Activated T-helper 2 cell treated with anti-CD3 and anti-CD28 coated beads, Interferon-gamma antibody, Interleukin-2, Interleukin-4, amounts not matched to agents 10 μg/mL and 5 μg/mL and 100 μg/mL, durations not matched to agents 14 hours and 24 hours and 36 hours (primary cell): ENCODE results near the gene CXCL3. TPM values are rescaled to one million over a fixed set of nuclear protein-coding genes. Genes with fewer than 3 reads are reported as not detected.

Experiments
- DNase-seq: peaks from one replicate; pipeline ENCODE4 v3.0.0; 2021; ENCODE audit warnings: low spot score
- H3K27ac Mint-ChIP-seq: one replicate; pipeline ENCODE4 v1.8.0; 2021; ENCODE audit warnings: mixed read lengths
- H3K27me3 Mint-ChIP-seq: one replicate; pipeline ENCODE4 v1.8.0; 2021; ENCODE audit warnings: low read depth, mixed read lengths
- H3K36me3 Mint-ChIP-seq: one replicate; pipeline ENCODE4 v1.8.0; 2021; ENCODE audit warnings: low read depth, mixed read lengths
- H3K4me1 Mint-ChIP-seq: one replicate; pipeline ENCODE4 v1.8.0; 2021; ENCODE audit warnings: low read depth, mixed read lengths
- H3K4me3 Mint-ChIP-seq: one replicate; pipeline ENCODE4 v1.8.0; 2021; ENCODE audit warnings: low read depth, mild to moderate bottlenecking, moderate library complexity, mixed read lengths
- H3K9me3 Mint-ChIP-seq: one replicate; pipeline ENCODE4 v1.8.0; 2021; ENCODE audit warnings: mixed read lengths
- intact Hi-C: fragments of 100-400 bp; cut with micrococcal nuclease; formaldehyde crosslinking; loops from one replicate; pipeline ENCODE4 v1.15.1; 2023
- total RNA-seq: library from RNA; stranded (reverse); gene quantifications from 2 replicates; pipeline ENCODE4 v1.2.3, GENCODE V29; 2022

CXCL3 gene
- total RNA-seq, 1 donor from 2014 or later: 0.14 TPM

- Mint-ChIP-seq H3K27me3 (peaks cover 27% of the 10 kb centered on the region), H3K27ac (no peak within 1 kb of the TSS), H3K9me3 (no peaks in the 10 kb centered on the region), H3K4me3 (no peak within 1 kb of the TSS), H3K4me1 (no peaks in the 10 kb centered on the region), H3K36me3 (no peaks in the 10 kb centered on the region)
- intact Hi-C loops: no loop called here
- DNase-seq: no peak
Measured at GRCh38 chr4:73998040-73999011, 40.2 kb downstream of the CXCL3 start, which contains the start of gene CXCL5. Gene CXCL5, minus strand, starts transcription at chr4:73998677. Its CDS starts 96 bp downstream, at chr4:73998581.

- Mint-ChIP-seq H3K4me3 (no peak overlapping the region), H3K27ac (no peak overlapping the region), H3K36me3 (no peaks in the 10 kb centered on the region), H3K9me3 (no peaks in the 10 kb centered on the region), H3K27me3 (peaks cover 6% of the 10 kb centered on the region), H3K4me1 (no peaks in the 10 kb centered on the region)
- DNase-seq: no peak
- intact Hi-C loops: no loop called here
Measured at GRCh38 chr4:73992050-73992449, 46.4 kb downstream of the CXCL3 start.

DNA sequence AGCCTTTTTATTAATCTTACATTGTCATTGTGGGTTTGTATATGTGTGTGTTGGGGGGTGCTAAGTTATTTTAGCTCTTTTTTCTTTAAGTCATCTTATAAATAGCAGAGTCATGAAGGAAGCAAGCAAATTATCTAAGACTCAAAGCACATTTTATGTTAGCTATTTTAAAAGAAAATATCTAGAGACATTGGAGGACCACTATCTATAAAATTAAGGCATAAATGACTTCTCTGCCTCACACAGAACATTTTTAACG is 46.8 kb downstream of the CXCL3 start:
- no peak overlapping the region for H3K4me3 Mint-ChIP-seq
- intact Hi-C loops: no loop called here
- H3K4me1 Mint-ChIP-seq: no peaks in the 10 kb centered on the region

DNA sequence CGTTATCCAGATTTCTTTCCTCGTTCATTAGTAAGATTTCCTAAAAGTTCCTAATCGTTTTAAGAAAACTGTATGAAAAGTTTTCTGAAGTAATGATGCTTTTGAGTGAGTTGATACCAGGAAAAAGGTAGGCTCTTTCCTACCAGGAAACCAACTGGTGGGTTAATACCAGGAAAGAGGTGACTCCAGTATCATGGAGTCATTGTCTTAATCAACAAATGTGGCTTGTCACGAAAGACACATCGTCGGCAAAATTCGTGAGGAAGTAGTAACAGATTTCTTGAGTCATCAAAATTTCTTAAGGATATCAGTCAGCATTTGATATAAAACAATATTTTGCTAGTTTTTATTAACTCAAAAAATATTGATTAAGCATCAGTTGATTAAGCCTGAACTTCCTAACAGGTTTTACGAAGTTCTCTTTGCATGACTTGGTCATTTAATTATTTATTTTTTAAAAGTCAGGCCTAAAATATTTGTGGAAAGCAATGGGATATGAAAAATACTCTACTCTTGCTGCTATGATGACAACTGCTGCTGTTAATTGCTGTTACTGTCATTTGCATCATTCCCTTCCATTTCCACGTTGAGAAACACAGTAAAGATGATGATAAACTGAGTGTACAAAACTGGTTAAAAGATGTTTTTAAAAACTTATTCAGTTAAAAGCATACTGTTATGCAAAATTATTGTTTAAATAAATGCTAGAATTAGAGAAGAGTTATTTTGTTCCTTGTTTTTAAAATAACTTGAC is 47.3 kb downstream of the CXCL3 start:
- H3K36me3 Mint-ChIP-seq: no peaks in the 10 kb centered on the region
- peaks cover 5% of the 10 kb centered on the region for H3K27me3 Mint-ChIP-seq
- no peak overlapping the region for H3K4me3 Mint-ChIP-seq
- intact Hi-C loops: no loop called here
- H3K27ac Mint-ChIP-seq: no peak overlapping the region
- no peaks in the 10 kb centered on the region for H3K4me1 Mint-ChIP-seq
- no peak for DNase-seq
- H3K9me3 Mint-ChIP-seq: no peaks in the 10 kb centered on the region

More for the DNA sequence above, 46.8 kb downstream of the CXCL3 start:
- no peak for DNase-seq
- Mint-ChIP-seq H3K27me3 (peaks cover 5% of the 10 kb centered on the region), H3K36me3 (no peaks in the 10 kb centered on the region), H3K9me3 (no peaks in the 10 kb centered on the region), H3K27ac (no peak overlapping the region)

- intact Hi-C loops: no loop called here
- no peak for DNase-seq
- H3K4me1 Mint-ChIP-seq: no peaks in the 10 kb centered on the region
- H3K4me3 Mint-ChIP-seq: no peak overlapping the region
- no peaks in the 10 kb centered on the region for H3K36me3 Mint-ChIP-seq
- H3K9me3 Mint-ChIP-seq: no peaks in the 10 kb centered on the region
- no peak overlapping the region for H3K27ac Mint-ChIP-seq
- H3K27me3 Mint-ChIP-seq: peaks cover 2% of the 10 kb centered on the region
Measured at GRCh38 chr4:73989928-73990327, 48.6 kb downstream of the CXCL3 start.

DNA sequence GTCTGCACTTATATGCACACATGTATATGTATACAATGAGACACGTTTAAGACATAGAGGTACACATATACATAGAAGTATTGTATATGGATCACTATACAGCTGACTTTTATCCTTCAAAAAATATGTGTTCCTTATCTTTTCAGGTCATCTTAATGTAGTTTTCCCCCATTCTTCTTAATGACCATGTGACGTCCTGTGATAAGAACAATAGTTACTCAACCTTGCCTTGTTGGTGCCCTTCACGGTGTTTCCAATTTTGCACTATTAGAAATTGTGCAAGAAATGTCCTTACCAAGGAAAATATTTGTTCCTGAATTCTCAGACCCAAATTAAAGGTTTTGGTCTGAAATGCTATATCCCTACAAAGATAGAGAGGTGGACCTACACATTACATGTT is 49.5 kb downstream of the CXCL3 start:
- Mint-ChIP-seq H3K36me3 (no peaks in the 10 kb centered on the region), H3K9me3 (no peaks in the 10 kb centered on the region), H3K4me1 (no peaks in the 10 kb centered on the region), H3K27ac (no peak overlapping the region), H3K27me3 (no peaks in the 10 kb centered on the region), H3K4me3 (no peak overlapping the region)
- intact Hi-C loops: no loop called here
- DNase-seq: no peak

DNA sequence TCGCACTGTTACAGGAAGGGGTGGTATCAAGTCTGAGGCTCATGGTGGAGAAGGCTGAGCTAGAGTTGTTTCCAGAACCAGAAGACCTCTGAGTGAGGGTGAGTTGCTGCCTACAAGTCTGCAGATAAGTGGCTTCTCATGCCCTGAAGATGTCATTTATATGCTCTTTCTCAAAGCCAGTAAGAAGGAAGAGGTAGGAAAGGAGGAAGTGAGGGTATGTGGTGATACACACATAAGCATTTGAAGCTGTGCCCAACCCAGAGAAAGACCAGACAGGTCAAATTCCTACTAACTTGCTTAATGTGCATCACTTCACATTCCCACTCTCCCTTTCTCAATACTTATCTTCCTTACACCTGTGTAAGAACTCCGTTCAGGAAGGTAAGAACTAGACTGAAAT is 50.4 kb downstream of the CXCL3 start, which contains the start of gene PPBP:
Gene PPBP (minus strand): TSS at position 130 of the 400 bp plus-strand sequence. CDS start 87 bp downstream, at position 43.
- intact Hi-C loops: no loop called here
- H3K9me3 Mint-ChIP-seq: no peaks in the 10 kb centered on the region
- no peaks in the 10 kb centered on the region for H3K36me3 Mint-ChIP-seq
- H3K27me3 Mint-ChIP-seq: no peaks in the 10 kb centered on the region
- H3K4me3 Mint-ChIP-seq: no peak within 1 kb of the TSS
- no peak for DNase-seq
- H3K27ac Mint-ChIP-seq: no peak within 1 kb of the TSS
- H3K4me1 Mint-ChIP-seq: no peaks in the 10 kb centered on the region

Other genes starting within 250 kb of the CXCL3 start
- gene CXCL6, start 202.0 kb downstream of the CXCL3 start, total RNA-seq: not detected in 2 replicates
- gene PF4V1, start 185.4 kb downstream of the CXCL3 start, total RNA-seq: not detected in 2 replicates
- gene CXCL1, start 169.3 kb downstream of the CXCL3 start, total RNA-seq: not detected in 2 replicates
- gene PF4, start 56.7 kb downstream of the CXCL3 start, total RNA-seq: not detected in 2 replicates
- gene PPBP, start 50.5 kb downstream of the CXCL3 start, total RNA-seq: not detected in 2 replicates
- not detected in 2 replicates for gene CXCL5, start 40.0 kb downstream of the CXCL3 start, total RNA-seq
- gene CXCL2, start 60.5 kb upstream of the CXCL3 start, total RNA-seq: not detected in 2 replicates
- gene MTHFD2L, start 119.4 kb upstream of the CXCL3 start, total RNA-seq: 8.6 TPM in 2 replicates